Measurements from ENCODE around the gene PTCD1.

- TF ChIP-seq CTCF (conservative IDR thresholded peaks at IDR 0.05; ENCODE audit: low read depth, low read length) (no peak), EZH2 (IDR thresholded peaks at IDR 0.05; ENCODE audit: borderline replicate concordance, low read depth, low read length, poor library complexity, severe bottlenecking) (no peak)
Measured at GRCh38 chr7:99455874-99456273, 17.3 kb upstream of the PTCD1 start.

Measured in A673 (cell line).